Progenitor cell of endocrine pancreas (in vitro differentiated cells): ENCODE measurements around the gene DUS2. TPM values are rescaled to one million over a fixed set of nuclear protein-coding genes. Genes with fewer than 3 reads are reported as not detected.
"Not testable (repeated sequence)": the region's sequence is repeated elsewhere in the genome, so short reads cannot be mapped to it uniquely, and the experiment has no call there.

ENCODE experiments used
- DNase-seq: peaks from one replicate; pipeline ENCODE4 v3.0.0; 2021; ENCODE audit warnings: low spot score; ENCODE audit not compliant: unreplicated experiment
- H3K27ac Mint-ChIP-seq: 2 replicates; pipeline ENCODE4 v1.8.0; 2021; ENCODE audit warnings: mild to moderate bottlenecking, moderate library complexity, mixed read lengths
- H3K27me3 Mint-ChIP-seq: 2 replicates; pipeline ENCODE4 v1.8.0; 2021; ENCODE audit warnings: mixed read lengths
- H3K36me3 Mint-ChIP-seq: 2 replicates; pipeline ENCODE4 v1.8.0; 2022; ENCODE audit warnings: mixed read lengths; ENCODE audit not compliant: insufficient read depth
- H3K4me1 Mint-ChIP-seq: 2 replicates; pipeline ENCODE4 v1.8.0; 2021; ENCODE audit warnings: low read depth, mixed read lengths
- H3K4me3 Mint-ChIP-seq: 2 replicates; pipeline ENCODE4 v1.8.0; 2021; ENCODE audit warnings: low read depth, mild to moderate bottlenecking, moderate library complexity, mixed read lengths
- H3K9me3 Mint-ChIP-seq: 2 replicates; pipeline ENCODE4 v1.8.0; 2021; ENCODE audit warnings: low read depth, mixed read lengths
- CTCF ChIP-seq: fragments of 200-600 bp; sonication (generic); IDR thresholded peaks from one replicate; pipeline ENCODE4 v1.5.0; 2021; ENCODE audit warnings: antibody characterized with exemption, mild to moderate bottlenecking; ENCODE audit not compliant: unreplicated experiment
- total RNA-seq: library from RNA; stranded (reverse); gene quantifications from 2 replicates; pipeline ENCODE4 v1.2.1, GENCODE V29; 2021

DUS2 gene
- total RNA-seq, 1 donor from 2014 or later: 18.8 TPM

GRCh38 chr16:68003031-68003430 lies 20.1 kb upstream of the DUS2 start:
- no peak overlapping the region for H3K27ac Mint-ChIP-seq
- H3K36me3 Mint-ChIP-seq: no peaks in the 10 kb centered on the region
- DNase-seq: no peak
- no peaks in the 10 kb centered on the region for H3K4me1 Mint-ChIP-seq
- H3K9me3 Mint-ChIP-seq: no peaks in the 10 kb centered on the region
- no peak for TF ChIP-seq CTCF
- H3K27me3 Mint-ChIP-seq: no peaks in the 10 kb centered on the region
- no peak overlapping the region for H3K4me3 Mint-ChIP-seq

- H3K27me3 Mint-ChIP-seq: no peaks in the 10 kb centered on the region
- H3K9me3 Mint-ChIP-seq: no peaks in the 10 kb centered on the region
- no peaks in the 10 kb centered on the region for H3K36me3 Mint-ChIP-seq
- no peak for DNase-seq
- no peak for TF ChIP-seq CTCF
- H3K4me3 Mint-ChIP-seq: no peak overlapping the region
- H3K27ac Mint-ChIP-seq: no peak overlapping the region
- H3K4me1 Mint-ChIP-seq: no peaks in the 10 kb centered on the region
Observed at GRCh38 chr16:68005211-68005610, 17.9 kb upstream of the DUS2 start.

- no peaks in the 10 kb centered on the region for H3K36me3 Mint-ChIP-seq
- H3K9me3 Mint-ChIP-seq: no peaks in the 10 kb centered on the region
- peaks cover 3% of the 10 kb centered on the region for H3K27me3 Mint-ChIP-seq
- no peaks in the 10 kb centered on the region for H3K4me1 Mint-ChIP-seq
- no peak for TF ChIP-seq CTCF
- no peak for DNase-seq
- H3K4me3 Mint-ChIP-seq: no peak overlapping the region
- no peak overlapping the region for H3K27ac Mint-ChIP-seq
Observed at GRCh38 chr16:68005786-68006286, 17.2 kb upstream of the DUS2 start.

- no peaks in the 10 kb centered on the region for H3K4me1 Mint-ChIP-seq
Observed at GRCh38 chr16:68009157-68009735, 13.8 kb upstream of the DUS2 start.

GRCh38 chr16:68009872-68010271 lies 13.2 kb upstream of the DUS2 start:
- H3K4me1 Mint-ChIP-seq, H3K27ac Mint-ChIP-seq, DNase-seq, H3K27me3 Mint-ChIP-seq, H3K36me3 Mint-ChIP-seq, H3K4me3 Mint-ChIP-seq, H3K9me3 Mint-ChIP-seq: not testable (repeated sequence)

More at GRCh38 chr16:68009157-68009735, 13.8 kb upstream of the DUS2 start:
- Mint-ChIP-seq H3K27me3 (peaks cover 7% of the 10 kb centered on the region), H3K36me3 (no peaks in the 10 kb centered on the region), H3K27ac (no peak overlapping the region), H3K9me3 (no peaks in the 10 kb centered on the region), H3K4me3 (no peak overlapping the region)
- no peak for DNase-seq
- TF ChIP-seq CTCF: no peak

GRCh38 chr16:68013440-68013839 lies 9.6 kb upstream of the DUS2 start:
- no peak for TF ChIP-seq CTCF
- no peak for DNase-seq
- Mint-ChIP-seq H3K27me3 (peaks cover 9% of the 10 kb centered on the region), H3K36me3 (no peaks in the 10 kb centered on the region), H3K4me1 (no peaks in the 10 kb centered on the region), H3K9me3 (no peaks in the 10 kb centered on the region), H3K27ac (no peak overlapping the region), H3K4me3 (no peak overlapping the region)
